GM12878 (cell line): ENCODE results near the gene MROH2B.

Experiments used
- ASH2L ChIP-seq: fragments of 300-600, 200-600 bp; sonication (generic); IDR thresholded peaks from 2 replicates; pipeline ENCODE4 v1.6.1; 2017; ENCODE audit warnings: low read depth, mild to moderate bottlenecking, borderline replicate concordance
- BCLAF1 ChIP-seq: fragments of 450-650 bp; IDR thresholded peaks from 2 replicates; pipeline ENCODE4 v1.6.1; 2017; ENCODE audit warnings: antibody characterized with exemption, mild to moderate bottlenecking, moderate library complexity
- CTCF ChIP-seq, 3 experiments: IDR thresholded peaks in 2 of 3; conservative IDR thresholded peaks in 1 of 3; 2 replicates each; pipeline ENCODE4 v1.5.1; 2011; ENCODE audit warnings: low read depth in 3 of 3, low read length in 3 of 3, mild to moderate bottlenecking in 3 of 3, control low read depth in 2 of 3, moderate library complexity in 2 of 3, inconsistent platforms in 1 of 3, mixed read lengths in 1 of 3; ENCODE audit not compliant: control insufficient read depth in 2 of 3, insufficient read depth in 1 of 3; ENCODE audit errors: extremely low read depth in 1 of 3
- JUND ChIP-seq: IDR thresholded peaks from 2 replicates; pipeline ENCODE4 v1.6.1; 2012; ENCODE audit warnings: low read depth, mild to moderate bottlenecking, low read length, improper control_type of control experiment, moderate library complexity
- RFX5 ChIP-seq: IDR thresholded peaks from 2 replicates; pipeline ENCODE4 v1.6.1; 2011; ENCODE audit warnings: low read depth, low read length, improper control_type of control experiment
- TCF7 ChIP-seq: IDR thresholded peaks from 2 replicates; pipeline ENCODE4 v1.6.1; 2014; ENCODE audit warnings: antibody characterized with exemption, borderline replicate concordance

GRCh38 chr5:41048986-41049385, 22.2 kb downstream of the MROH2B start:
- no peak for TF ChIP-seq BCLAF1
- TF ChIP-seq TCF7 = no peak
- TF ChIP-seq CTCF (IDR thresholded peaks at IDR 0.05 in 2 of 3, conservative IDR thresholded peaks at IDR 0.05 in 1 of 3; ENCODE audit: control insufficient read depth in 2 of 3, extremely low read depth in 1 of 3, insufficient read depth in 1 of 3, low read depth in 3 of 3, low read length in 3 of 3) = no peak
- TF ChIP-seq RFX5 = no peak
- TF ChIP-seq JUND = no peak
- no peak for TF ChIP-seq ASH2L
